IPS DF 6.9 (cell line): ENCODE measurements around the gene VPS33A.
"Not testable (repeated sequence)": the region's sequence is repeated elsewhere in the genome, so short reads cannot be mapped to it uniquely, and the experiment has no call there.

Source experiments
- DNase-seq: peaks from one replicate; pipeline ENCODE4 v3.0.0-alpha.2; 2013; ENCODE audit warnings: low read depth, low spot score
- H3K27ac ChIP-seq: one replicate; pipeline ENCODE4 v1.5.1; 2013; ENCODE audit warnings: low read length, control low read depth
- H3K27me3 ChIP-seq: 2 replicates; pipeline ENCODE4 v1.6.1; 2013; ENCODE audit warnings: mild to moderate bottlenecking, low read length; ENCODE audit not compliant: control insufficient read depth, insufficient read depth
- H3K36me3 ChIP-seq: 2 replicates; pipeline ENCODE4 v1.6.1; 2013; ENCODE audit warnings: low read length; ENCODE audit not compliant: control insufficient read depth, insufficient read depth
- H3K4me1 ChIP-seq: 2 replicates; pipeline ENCODE4 v1.6.1; 2013; ENCODE audit warnings: low read length; ENCODE audit not compliant: control insufficient read depth, insufficient read depth
- H3K4me3 ChIP-seq: 2 replicates; pipeline ENCODE4 v1.5.1; 2013; ENCODE audit warnings: mild to moderate bottlenecking, low read length
- H3K9me3 ChIP-seq: 2 replicates; pipeline ENCODE4 v1.6.1; 2013; ENCODE audit warnings: low read length, inconsistent platforms; ENCODE audit not compliant: control insufficient read depth, insufficient read depth
- WGBS: extraction: QIAGEN DNeasy Blood & Tissue Kit; methylation state at CpG from one replicate; pipeline ENCODE4 v1.1.7; 2013; ENCODE audit warnings: mixed read lengths, missing lambda C conversion rate; ENCODE audit not compliant: insufficient read length, insufficient coverage; 5-methylcytosine and 5-hydroxymethylcytosine counted together

The VPS33A gene

GRCh38 chr12:122297494-122297893, 31.2 kb upstream of the VPS33A start:
- H3K4me3 ChIP-seq: no peak overlapping the region
- no CpG with 5 or more reads among the region's 9 CpGs for WGBS
- no peaks in the 10 kb centered on the region for H3K9me3 ChIP-seq
- H3K36me3 ChIP-seq: no peaks in the 10 kb centered on the region
- no peak overlapping the region for H3K27ac ChIP-seq
- no peak for DNase-seq
- no peaks in the 10 kb centered on the region for H3K27me3 ChIP-seq
- H3K4me1 ChIP-seq: no peaks in the 10 kb centered on the region

GRCh38 chr12:122295877-122296276, 29.6 kb upstream of the VPS33A start:
- H3K36me3 ChIP-seq: no peaks in the 10 kb centered on the region
- no peaks in the 10 kb centered on the region for H3K4me1 ChIP-seq
- H3K4me3 ChIP-seq: no peak overlapping the region
- H3K27me3 ChIP-seq: no peaks in the 10 kb centered on the region
- DNase-seq: no peak
- no peaks in the 10 kb centered on the region for H3K9me3 ChIP-seq
- H3K27ac ChIP-seq: no peak overlapping the region

GRCh38 chr12:122293081-122293480, 26.8 kb upstream of the VPS33A start:
- Histone ChIP-seq H3K4me1 (no peaks in the 10 kb centered on the region), H3K27me3 (no peaks in the 10 kb centered on the region), H3K27ac (no peak overlapping the region), H3K36me3 (no peaks in the 10 kb centered on the region), H3K4me3 (no peak overlapping the region), H3K9me3 (no peaks in the 10 kb centered on the region)
- WGBS: no CpG with 5 or more reads among the region's 3 CpGs
- no peak for DNase-seq

GRCh38 chr12:122291431-122291830, 25.1 kb upstream of the VPS33A start:
- Histone ChIP-seq H3K4me3 (no peak overlapping the region), H3K9me3 (no peaks in the 10 kb centered on the region), H3K27me3 (no peaks in the 10 kb centered on the region), H3K4me1 (no peaks in the 10 kb centered on the region), H3K27ac (no peak overlapping the region), H3K36me3 (no peaks in the 10 kb centered on the region)
- no peak for DNase-seq
- WGBS: no CpG with 5 or more reads among the region's 8 CpGs

- no peak overlapping the region for H3K4me3 ChIP-seq
- no peaks in the 10 kb centered on the region for H3K36me3 ChIP-seq
- H3K27me3 ChIP-seq: 0 out of 2 replicates have a peak, but pooled peaks cover 1% of the 10 kb centered on the region
- WGBS: no CpG with 5 or more reads among the region's 5 CpGs
- no peaks in the 10 kb centered on the region for H3K9me3 ChIP-seq
- no peak overlapping the region for H3K27ac ChIP-seq
- no peak for DNase-seq
- no peaks in the 10 kb centered on the region for H3K4me1 ChIP-seq
Observed at GRCh38 chr12:122283680-122284079, 17.4 kb upstream of the VPS33A start.

- no peak overlapping the region for H3K4me3 ChIP-seq
- DNase-seq: no peak
- no peak overlapping the region for H3K27ac ChIP-seq
- 0 out of 2 replicates have a peak, but pooled peaks cover 1% of the 10 kb centered on the region for H3K27me3 ChIP-seq
- no peaks in the 10 kb centered on the region for H3K36me3 ChIP-seq
- no CpG with 5 or more reads among the region's 4 CpGs for WGBS
- no peaks in the 10 kb centered on the region; the same call in 1 of the 2 replicates for H3K4me1 ChIP-seq
- H3K9me3 ChIP-seq: no peaks in the 10 kb centered on the region
Observed at GRCh38 chr12:122282061-122282460, 15.8 kb upstream of the VPS33A start.

GRCh38 chr12:122276242-122276641, 9.9 kb upstream of the VPS33A start:
- WGBS: no CpG with 5 or more reads among the region's 7 CpGs
- H3K4me1 ChIP-seq: no peaks in the 10 kb centered on the region; the same call in 1 of the 2 replicates
- no peak overlapping the region for H3K4me3 ChIP-seq
- H3K27me3 ChIP-seq: 0 out of 2 replicates have a peak, but pooled peaks cover 1% of the 10 kb centered on the region
- no peak for DNase-seq
- no peaks in the 10 kb centered on the region for H3K9me3 ChIP-seq
- H3K36me3 ChIP-seq: no peaks in the 10 kb centered on the region
- no peak overlapping the region for H3K27ac ChIP-seq

GRCh38 chr12:122275459-122275858, 9.2 kb upstream of the VPS33A start:
- H3K4me3 ChIP-seq: no peak overlapping the region
- H3K27ac ChIP-seq: no peak overlapping the region
- no peak for DNase-seq
- whole genome bisulfite sequencing: no CpG with 5 or more reads among the region's 8 CpGs
- H3K36me3 ChIP-seq: no peaks in the 10 kb centered on the region
- H3K9me3 ChIP-seq: no peaks in the 10 kb centered on the region
- no peaks in the 10 kb centered on the region; the same call in 1 of the 2 replicates for H3K4me1 ChIP-seq
- no peaks in the 10 kb centered on the region for H3K27me3 ChIP-seq

- Histone ChIP-seq H3K4me3 (peak overlapping the region; percentile 86), H3K9me3 (no peaks in the 10 kb centered on the region), H3K36me3 (no peaks in the 10 kb centered on the region; the same call in 1 of the 2 replicates), H3K27ac (no peak overlapping the region), H3K27me3 (no peaks in the 10 kb centered on the region), H3K4me1 (no peaks in the 10 kb centered on the region)
- no CpG with 5 or more reads among the region's 17 CpGs for WGBS
- DNase-seq: no peak
Observed at GRCh38 chr12:122265886-122266229, 436 bp downstream of the VPS33A start.

GRCh38 chr12:122265476-122265875, 818 bp downstream of the VPS33A start:
- Histone ChIP-seq H3K9me3 (no peaks in the 10 kb centered on the region), H3K27ac (no peak overlapping the region), H3K36me3 (no peaks in the 10 kb centered on the region; the same call in 1 of the 2 replicates), H3K4me3 (peak overlapping the region; percentile 86; the same call in 1 of the 2 replicates), H3K4me1 (no peaks in the 10 kb centered on the region), H3K27me3 (no peaks in the 10 kb centered on the region)
- WGBS: no CpG with 5 or more reads among the region's 1 CpG
- DNase-seq: no peak

GRCh38 chr12:122260735-122261134, 5.6 kb downstream of the VPS33A start:
- not testable (repeated sequence) for H3K9me3 ChIP-seq, H3K27ac ChIP-seq, DNase-seq, H3K4me3 ChIP-seq, H3K4me1 ChIP-seq, H3K36me3 ChIP-seq, H3K27me3 ChIP-seq
- WGBS: no CpG with 5 or more reads among the region's 14 CpGs
